Astrocyte (in vitro differentiated cells and primary cell): ENCODE measurements around the gene MYO7B. TPM values are rescaled to one million over a fixed set of nuclear protein-coding genes. Genes with fewer than 3 reads are reported as not detected.

ENCODE experiments used
- DNase-seq: peaks from one replicate; pipeline ENCODE4 v3.0.0-alpha.2; 2010; ENCODE audit warnings: low read depth
- FAIRE-seq: peaks from 2 replicates; lab custom pipeline; 2011; peaks lifted over from hg19 to GRCh38; lab: Jason Lieb, UNC
- H2AFZ ChIP-seq: 2 replicates; pipeline ENCODE4 v1.6.0; 2012; ENCODE audit warnings: low read depth, low read length, inconsistent platforms
- H3K27ac ChIP-seq: 2 replicates; pipeline ENCODE4 v1.5.1; 2011; ENCODE audit warnings: low read depth, low read length, inconsistent platforms
- H3K27me3 ChIP-seq: 2 replicates; pipeline ENCODE4 v1.6.0; 2011; ENCODE audit warnings: low read length, inconsistent platforms; ENCODE audit not compliant: insufficient read depth
- H3K36me3 ChIP-seq: 2 replicates; pipeline ENCODE4 v1.5.1; 2011; ENCODE audit warnings: low read length, inconsistent platforms; ENCODE audit not compliant: insufficient read depth
- H3K4me1 ChIP-seq: 2 replicates; pipeline ENCODE4 v1.5.1; 2011; ENCODE audit warnings: low read length, inconsistent platforms; ENCODE audit not compliant: insufficient read depth
- H3K4me2 ChIP-seq: 2 replicates; pipeline ENCODE4 v1.6.0; 2012; ENCODE audit warnings: low read length, inconsistent platforms
- H3K4me3 ChIP-seq: 2 replicates; pipeline ENCODE4 v1.5.1; 2011; ENCODE audit warnings: low read depth, mild to moderate bottlenecking, low read length, inconsistent platforms; ENCODE audit not compliant: insufficient read depth
- H3K79me2 ChIP-seq: 2 replicates; pipeline ENCODE4 v1.6.0; 2012; ENCODE audit warnings: mild to moderate bottlenecking, low read length, inconsistent platforms; ENCODE audit not compliant: insufficient read depth
- H3K9ac ChIP-seq: 2 replicates; pipeline ENCODE4 v1.6.0; 2012; ENCODE audit warnings: mild to moderate bottlenecking, low read length, inconsistent platforms
- H3K9me3 ChIP-seq: 2 replicates; pipeline ENCODE4 v1.5.1; 2012; ENCODE audit warnings: low read depth, mild to moderate bottlenecking, low read length, inconsistent platforms; ENCODE audit not compliant: insufficient read depth
- H4K20me1 ChIP-seq: 2 replicates; pipeline ENCODE4 v1.6.0; 2012; ENCODE audit warnings: low read length, inconsistent platforms; ENCODE audit not compliant: insufficient read depth
- H3K27ac Mint-ChIP-seq: one replicate; pipeline ENCODE4 v1.8.0; 2021; ENCODE audit warnings: mild to moderate bottlenecking, mixed read lengths; ENCODE audit not compliant: unreplicated experiment
- H3K27me3 Mint-ChIP-seq: one replicate; pipeline ENCODE4 v1.8.0; 2021; ENCODE audit warnings: low read depth, mixed read lengths; ENCODE audit not compliant: unreplicated experiment
- H3K36me3 Mint-ChIP-seq: one replicate; pipeline ENCODE4 v1.8.0; 2021; ENCODE audit warnings: low read depth, mixed read lengths; ENCODE audit not compliant: unreplicated experiment
- H3K4me1 Mint-ChIP-seq: one replicate; pipeline ENCODE4 v1.8.0; 2021; ENCODE audit warnings: low read depth, mixed read lengths; ENCODE audit not compliant: unreplicated experiment
- H3K4me3 Mint-ChIP-seq: one replicate; pipeline ENCODE4 v1.8.0; 2021; ENCODE audit warnings: mild to moderate bottlenecking, moderate library complexity, mixed read lengths; ENCODE audit not compliant: unreplicated experiment
- H3K9me3 Mint-ChIP-seq: one replicate; pipeline ENCODE4 v1.8.0; 2021; ENCODE audit warnings: mild to moderate bottlenecking, mixed read lengths; ENCODE audit not compliant: unreplicated experiment
- CTCF ChIP-seq: IDR thresholded peaks from 2 replicates; pipeline ENCODE4 v1.5.1; 2011; ENCODE audit warnings: low read depth, mild to moderate bottlenecking, inconsistent platforms, low read length, moderate library complexity; ENCODE audit not compliant: insufficient read depth
- EZH2 ChIP-seq: IDR thresholded peaks from 2 replicates; pipeline ENCODE4 v1.6.1; 2012; ENCODE audit warnings: mild to moderate bottlenecking, low read length, inconsistent platforms; ENCODE audit not compliant: insufficient read depth
- total RNA-seq: library from RNA; stranded (reverse); gene quantifications from 2 replicates; pipeline ENCODE4 v1.2.1, GENCODE V29; 2021

Gene MYO7B
- total RNA-seq, 1 donor from 2014 or later, result 0.77 TPM

GRCh38 chr2:127607399-127607908 is 72.0 kb downstream of the MYO7B start:
- FAIRE-seq, result no peak
- Histone ChIP-seq H3K9me3 (peaks cover 7% of the 10 kb centered on the region), H2AFZ (no peak overlapping the region), H3K4me1 (no peaks in the 10 kb centered on the region), H3K27ac (no peak overlapping the region), H3K36me3 (no peaks in the 10 kb centered on the region), H3K4me3 (no peak overlapping the region), H3K27me3 (no peaks in the 10 kb centered on the region), H3K4me2 (no peak overlapping the region), H3K9ac (no peak overlapping the region), H3K79me2 (no peaks in the 10 kb centered on the region), H4K20me1 (no peaks in the 10 kb centered on the region)
- Mint-ChIP-seq H3K4me1 (peaks cover 5% of the 10 kb centered on the region), H3K27ac (no peak overlapping the region), H3K4me3 (no peak overlapping the region), H3K27me3 (peaks cover 16% of the 10 kb centered on the region), H3K9me3 (peaks cover 28% of the 10 kb centered on the region), H3K36me3 (peaks cover 3% of the 10 kb centered on the region)
- TF ChIP-seq CTCF (no peak), EZH2 (no peak)
- DNase-seq, result no peak

- no peak for DNase-seq
- Histone ChIP-seq H3K27ac (no peak overlapping the region), H2AFZ (no peak overlapping the region), H3K79me2 (no peaks in the 10 kb centered on the region), H3K9ac (no peak overlapping the region), H3K9me3 (peaks cover 7% of the 10 kb centered on the region), H4K20me1 (no peaks in the 10 kb centered on the region), H3K27me3 (no peaks in the 10 kb centered on the region), H3K4me1 (no peaks in the 10 kb centered on the region), H3K4me3 (no peak overlapping the region), H3K36me3 (no peaks in the 10 kb centered on the region), H3K4me2 (no peak overlapping the region)
- Mint-ChIP-seq H3K9me3 (peaks cover 25% of the 10 kb centered on the region), H3K4me3 (no peak overlapping the region), H3K36me3 (peaks cover 3% of the 10 kb centered on the region), H3K27me3 (peaks cover 19% of the 10 kb centered on the region), H3K4me1 (peaks cover 5% of the 10 kb centered on the region), H3K27ac (no peak overlapping the region)
- TF ChIP-seq EZH2 (no peak), CTCF (no peak)
- FAIRE-seq, result no peak
Observed at GRCh38 chr2:127608061-127609030, 72.9 kb downstream of the MYO7B start.
